Suprapubic skin (tissue), 3 donors: Measurements from ENCODE around the gene TP53AIP1.

Experiments
- CTCF ChIP-seq, 2 donors: fragments of 200-600 bp in 1 of 2; fragments of 450-650 bp in 1 of 2; sonication (generic) in 1 of 2; IDR thresholded peaks; one replicate each; pipeline ENCODE4 v1.5.1; 2016 to 2019; ENCODE audit warnings: antibody characterized with exemption in 2 of 2, mild to moderate bottlenecking in 1 of 2, moderate library complexity in 1 of 2
- EP300 ChIP-seq: sonication (generic); formaldehyde crosslinking; IDR thresholded peaks from one replicate; pipeline ENCODE4 v1.6.1; 2017; ENCODE audit warnings: antibody characterized with exemption
- POLR2A ChIP-seq, 2 donors: fragments of 450-650 bp; IDR thresholded peaks; one replicate each; pipeline ENCODE4 v1.6.1; 2017; ENCODE audit warnings: antibody characterized with exemption in 2 of 2, mild to moderate bottlenecking in 2 of 2, moderate library complexity in 2 of 2

- TF ChIP-seq CTCF (IDR thresholded peaks at IDR 0.05) (no peak), EP300 (no peak), POLR2A (IDR thresholded peaks at IDR 0.05) (no peak)
These were observed 4.0 kb upstream of the TP53AIP1 start for GRCh38 chr11:128946648-128947047.
